NB4 (cell line): Measurements from ENCODE around the gene MIEF2.

Source experiments
- DNase-seq: peaks from one replicate; pipeline ENCODE4 v3.0.0; 2010; ENCODE audit warnings: low read depth
- H3K4me3 ChIP-seq: one replicate; pipeline ENCODE4 v1.5.1; 2011; ENCODE audit warnings: mild to moderate bottlenecking, low read depth, low read length, moderate library complexity
- CTCF ChIP-seq: IDR thresholded peaks from one replicate; pipeline ENCODE4 v1.5.1; 2012; ENCODE audit warnings: low read depth, low read length
- MAX ChIP-seq: IDR thresholded peaks from 2 replicates; pipeline ENCODE4 v1.6.1; 2011; ENCODE audit warnings: low read depth, low read length
- MYC ChIP-seq: IDR thresholded peaks from 2 replicates; pipeline ENCODE4 v1.6.1; 2011; ENCODE audit warnings: low read depth, low read length
- POLR2A ChIP-seq: IDR thresholded peaks from 2 replicates; pipeline ENCODE4 v1.6.1; 2011; ENCODE audit warnings: mild to moderate bottlenecking; ENCODE audit not compliant: insufficient read length; ENCODE audit errors: extremely low read depth

MIEF2 gene

GRCh38 chr17:18253187-18253884 is 7.1 kb upstream of the MIEF2 start:
- DNase-seq: no peak
- TF ChIP-seq POLR2A (no peak), MAX (no peak), CTCF (no peak), MYC (no peak)
- no peak overlapping the region for H3K4me3 ChIP-seq

GRCh38 chr17:18253947-18254821 is 6.3 kb upstream of the MIEF2 start:
- DNase-seq: no peak
- TF ChIP-seq MAX (no peak), POLR2A (no peak), MYC (no peak), CTCF (no peak)
- no peak overlapping the region for H3K4me3 ChIP-seq

- H3K4me3 ChIP-seq: no peak overlapping the region
- no peak for TF ChIP-seq MYC
- TF ChIP-seq CTCF: no peak
- TF ChIP-seq MAX: no peak
- TF ChIP-seq POLR2A: no peak
- no peak for DNase-seq
Observed at GRCh38 chr17:18254888-18255649, 5.4 kb upstream of the MIEF2 start.

- DNase-seq: no peak
- TF ChIP-seq CTCF: no peak
- no peak for TF ChIP-seq POLR2A
- TF ChIP-seq MAX: no peak
- TF ChIP-seq MYC: no peak
- no peak overlapping the region for H3K4me3 ChIP-seq
Observed at GRCh38 chr17:18256351-18256750, 4.1 kb upstream of the MIEF2 start.

- no peak overlapping the region for H3K4me3 ChIP-seq
- TF ChIP-seq MYC (no peak), MAX (no peak), POLR2A (no peak), CTCF (no peak)
- DNase-seq: no peak
Observed at GRCh38 chr17:18256776-18257175, 3.7 kb upstream of the MIEF2 start.
